Ovary (tissue), 3 donors: ENCODE results near the gene ETV3L.

Experiments used
- CTCF ChIP-seq, 3 donors: fragments of 450-650 bp in 2 of 3; fragments of 200-600 bp in 1 of 3; IDR thresholded peaks; one replicate each; pipeline versions ENCODE4 v1.5.1 to v1.8.0; 2016 to 2022; ENCODE audit warnings: antibody characterized with exemption in 3 of 3, mild to moderate bottlenecking in 1 of 3
- EP300 ChIP-seq: sonication (generic); formaldehyde crosslinking; IDR thresholded peaks from one replicate; pipeline ENCODE4 v1.6.1; 2017; ENCODE audit warnings: antibody characterized with exemption
- POLR2A ChIP-seq: fragments of 450-650 bp; IDR thresholded peaks from one replicate; pipeline ENCODE4 v1.6.1; 2017; ENCODE audit warnings: antibody characterized with exemption, mild to moderate bottlenecking, moderate library complexity
- donor health status: DM: no; HTN: no; CAD: no.

- no peak for TF ChIP-seq CTCF (IDR thresholded peaks at IDR 0.05)
- no peak for TF ChIP-seq EP300
- no peak for TF ChIP-seq POLR2A
Observed at GRCh38 chr1:157097692-157098091, 1.9 kb downstream of the ETV3L start.
